NB4 (cell line): ENCODE results near the gene WSCD2.

ENCODE experiments used
- MAX ChIP-seq: IDR thresholded peaks from 2 replicates; pipeline ENCODE4 v1.6.1; 2011; ENCODE audit warnings: low read depth, low read length
- MYC ChIP-seq: IDR thresholded peaks from 2 replicates; pipeline ENCODE4 v1.6.1; 2011; ENCODE audit warnings: low read depth, low read length
- POLR2A ChIP-seq: IDR thresholded peaks from 2 replicates; pipeline ENCODE4 v1.6.1; 2011; ENCODE audit warnings: mild to moderate bottlenecking; ENCODE audit not compliant: insufficient read length; ENCODE audit errors: extremely low read depth
- TF ChIP-seq, protein P1 (sequence below): IDR thresholded peaks from one replicate; pipeline ENCODE4 v1.5.1; 2012; ENCODE audit warnings: low read depth, low read length

DNA sequence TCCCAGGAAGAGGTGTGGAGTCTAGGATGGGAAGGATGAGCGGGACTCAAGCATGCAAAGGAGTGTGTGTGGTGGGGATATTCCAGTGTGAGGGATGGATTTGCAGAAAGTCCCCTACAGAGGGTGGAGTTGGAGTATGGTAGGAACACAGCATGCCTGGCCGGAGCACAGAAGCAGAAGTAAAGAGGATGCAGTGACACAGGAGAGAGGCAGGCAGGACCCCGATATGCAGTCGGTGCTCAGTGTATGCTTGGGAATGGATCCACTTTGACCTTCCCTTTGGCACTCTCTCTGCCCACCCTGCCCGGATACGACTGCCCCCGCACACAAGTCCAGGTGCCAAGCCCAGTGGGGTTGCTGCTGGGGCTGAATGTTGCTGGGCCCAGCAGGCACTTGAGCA lies 21.3 kb downstream of the WSCD2 start:
- TF ChIP-seq, protein P1, sequence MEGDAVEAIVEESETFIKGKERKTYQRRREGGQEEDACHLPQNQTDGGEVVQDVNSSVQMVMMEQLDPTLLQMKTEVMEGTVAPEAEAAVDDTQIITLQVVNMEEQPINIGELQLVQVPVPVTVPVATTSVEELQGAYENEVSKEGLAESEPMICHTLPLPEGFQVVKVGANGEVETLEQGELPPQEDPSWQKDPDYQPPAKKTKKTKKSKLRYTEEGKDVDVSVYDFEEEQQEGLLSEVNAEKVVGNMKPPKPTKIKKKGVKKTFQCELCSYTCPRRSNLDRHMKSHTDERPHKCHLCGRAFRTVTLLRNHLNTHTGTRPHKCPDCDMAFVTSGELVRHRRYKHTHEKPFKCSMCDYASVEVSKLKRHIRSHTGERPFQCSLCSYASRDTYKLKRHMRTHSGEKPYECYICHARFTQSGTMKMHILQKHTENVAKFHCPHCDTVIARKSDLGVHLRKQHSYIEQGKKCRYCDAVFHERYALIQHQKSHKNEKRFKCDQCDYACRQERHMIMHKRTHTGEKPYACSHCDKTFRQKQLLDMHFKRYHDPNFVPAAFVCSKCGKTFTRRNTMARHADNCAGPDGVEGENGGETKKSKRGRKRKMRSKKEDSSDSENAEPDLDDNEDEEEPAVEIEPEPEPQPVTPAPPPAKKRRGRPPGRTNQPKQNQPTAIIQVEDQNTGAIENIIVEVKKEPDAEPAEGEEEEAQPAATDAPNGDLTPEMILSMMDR, result no peak
- TF ChIP-seq POLR2A (no peak), MAX (no peak), MYC (no peak)
